Tibial artery (tissue), 4 donors: ENCODE data around the gene TAF1B.

Source experiments
- DNase-seq, 2 donors: peaks; one replicate each; pipeline ENCODE4 v3.0.0-alpha.2; 2019
- H3K27ac ChIP-seq, 2 donors: fragments of 200-600 bp; sonication (generic) in 1 of 2; 1 replicate in 1 of 2; 2 replicates in 1 of 2; pipeline ENCODE4 v1.5.1; 2018 to 2019; ENCODE audit warnings: mild to moderate bottlenecking in 1 of 2
- H3K27me3 ChIP-seq, 2 donors: fragments of 200-600 bp; sonication (generic) in 1 of 2; one replicate each; pipeline versions ENCODE4 v1.5.1 to v1.6.0; 2016 to 2019
- H3K36me3 ChIP-seq, 3 donors: fragments of 200-600 bp; sonication (generic) in 2 of 3; one replicate each; pipeline ENCODE4 v1.5.1; 2016 to 2019; ENCODE audit warnings: mild to moderate bottlenecking in 2 of 3
- H3K4me1 ChIP-seq, 4 donors: fragments of 200-600 bp; sonication (generic) in 2 of 4; 1 replicate in 3 of 4; 2 replicates in 1 of 4; pipeline ENCODE4 v1.5.1; 2016 to 2019
- H3K4me3 ChIP-seq, 2 donors: fragments of 200-600 bp; sonication (generic) in 1 of 2; 1 replicate in 1 of 2; 2 replicates in 1 of 2; pipeline ENCODE4 v1.5.1; 2018 to 2019; ENCODE audit warnings: mild to moderate bottlenecking in 2 of 2
- H3K9me3 ChIP-seq, 3 donors: fragments of 200-600 bp; sonication (generic) in 1 of 3; one replicate each; pipeline ENCODE4 v1.5.1; 2016 to 2019
- intact Hi-C: fragments of 100-400 bp; cut with DNase I; formaldehyde crosslinking; loops from one replicate; pipeline ENCODE4 v1.15.0; 2023; ENCODE audit warnings: low total_unique reads
- TF ChIP-seq, protein P1 (sequence below), 2 experiments: fragments of 200-600 bp in 1 of 2; fragments of 450-650 bp in 1 of 2; IDR thresholded peaks; one replicate each; pipeline ENCODE4 v1.5.1; 2017 to 2019; ENCODE audit warnings: antibody characterized with exemption in 2 of 2, mild to moderate bottlenecking in 1 of 2, moderate library complexity in 1 of 2

The TAF1B gene

DNA sequence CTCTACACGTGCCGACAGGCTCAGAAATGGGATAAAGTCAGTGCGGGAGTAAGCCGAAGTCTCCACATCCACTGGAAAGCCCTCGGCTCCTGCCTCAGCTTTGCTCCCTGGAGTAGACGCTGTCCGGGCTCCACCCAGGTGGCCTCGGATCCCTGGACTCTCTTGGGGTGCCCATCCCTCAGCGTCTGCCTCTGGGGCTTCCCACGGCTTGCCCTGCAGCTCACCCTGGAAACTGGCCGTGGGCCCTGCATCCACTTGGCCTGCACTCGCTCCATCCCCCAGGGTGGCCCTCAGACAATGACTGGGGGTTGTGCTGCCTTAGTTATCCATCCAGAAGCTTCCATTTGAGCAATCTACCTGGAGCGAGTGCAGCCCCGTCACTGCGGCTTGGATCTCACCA is 36.2 kb upstream of the TAF1B start:
- Histone ChIP-seq H3K27ac (no peak overlapping the region), H3K36me3 (no peaks in the 10 kb centered on the region), H3K9me3 (no peaks in the 10 kb centered on the region), H3K27me3 (peaks cover 0 to 9% of the 10 kb centered on the region in 2 donors), H3K4me1 (peaks cover 0 to 15% (median 0%) of the 10 kb centered on the region in 4 donors), H3K4me3 (no peak overlapping the region)
- no peak for DNase-seq
- intact Hi-C loops: loop anchor here (10.0 kb wide), 1 partner anchor 628 kb away; no protein-coding TSS in a partner anchor
- TF ChIP-seq, protein P1, sequence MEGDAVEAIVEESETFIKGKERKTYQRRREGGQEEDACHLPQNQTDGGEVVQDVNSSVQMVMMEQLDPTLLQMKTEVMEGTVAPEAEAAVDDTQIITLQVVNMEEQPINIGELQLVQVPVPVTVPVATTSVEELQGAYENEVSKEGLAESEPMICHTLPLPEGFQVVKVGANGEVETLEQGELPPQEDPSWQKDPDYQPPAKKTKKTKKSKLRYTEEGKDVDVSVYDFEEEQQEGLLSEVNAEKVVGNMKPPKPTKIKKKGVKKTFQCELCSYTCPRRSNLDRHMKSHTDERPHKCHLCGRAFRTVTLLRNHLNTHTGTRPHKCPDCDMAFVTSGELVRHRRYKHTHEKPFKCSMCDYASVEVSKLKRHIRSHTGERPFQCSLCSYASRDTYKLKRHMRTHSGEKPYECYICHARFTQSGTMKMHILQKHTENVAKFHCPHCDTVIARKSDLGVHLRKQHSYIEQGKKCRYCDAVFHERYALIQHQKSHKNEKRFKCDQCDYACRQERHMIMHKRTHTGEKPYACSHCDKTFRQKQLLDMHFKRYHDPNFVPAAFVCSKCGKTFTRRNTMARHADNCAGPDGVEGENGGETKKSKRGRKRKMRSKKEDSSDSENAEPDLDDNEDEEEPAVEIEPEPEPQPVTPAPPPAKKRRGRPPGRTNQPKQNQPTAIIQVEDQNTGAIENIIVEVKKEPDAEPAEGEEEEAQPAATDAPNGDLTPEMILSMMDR (IDR thresholded peaks at IDR 0.05): no peak

DNA sequence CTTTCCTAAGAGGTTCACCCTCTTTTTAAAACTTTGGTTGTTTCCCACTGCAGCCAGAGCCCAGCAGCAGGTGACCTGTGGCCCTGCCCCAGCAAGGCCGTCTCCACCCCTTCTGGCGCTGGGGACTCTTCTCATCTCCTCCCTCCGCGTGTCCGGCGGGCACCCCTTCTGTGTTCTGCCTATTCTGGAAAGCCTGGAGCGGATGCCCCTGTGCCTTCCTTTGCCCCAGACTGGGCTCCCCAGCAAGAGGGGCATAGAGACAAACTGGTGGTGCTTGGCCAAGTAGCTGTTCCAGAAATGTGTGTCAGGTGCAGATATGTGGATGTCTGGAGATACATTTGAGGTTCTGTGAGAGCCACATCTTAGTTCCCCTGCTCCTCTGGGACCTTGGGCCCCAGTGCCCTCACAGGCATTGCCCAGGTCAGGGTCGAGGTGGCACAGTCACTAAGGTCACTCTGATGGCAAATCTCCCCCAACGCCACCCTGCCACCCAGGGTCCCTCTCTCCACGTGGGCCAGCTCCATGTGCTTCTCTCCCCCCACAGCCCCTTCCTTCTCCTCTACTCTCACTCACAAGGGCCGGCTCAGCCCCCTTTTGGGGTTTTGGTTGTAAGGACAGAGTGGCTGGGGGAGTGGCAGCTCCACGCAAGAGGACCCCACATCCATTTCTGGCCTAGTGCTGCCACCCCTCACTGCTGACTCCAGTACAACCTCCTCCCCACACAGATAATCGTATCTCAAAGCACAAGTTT is 35.5 kb upstream of the TAF1B start:
- TF ChIP-seq, protein P1 (IDR thresholded peaks at IDR 0.05): no peak
- peaks cover 0 to 9% of the 10 kb centered on the region in 2 donors for H3K27me3 ChIP-seq
- H3K36me3 ChIP-seq: no peaks in the 10 kb centered on the region
- H3K27ac ChIP-seq: no peak overlapping the region
- peaks cover 0 to 13% (median 0%) of the 10 kb centered on the region in 4 donors for H3K4me1 ChIP-seq
- H3K9me3 ChIP-seq: no peaks in the 10 kb centered on the region
- intact Hi-C loops: loop anchor here (10.0 kb wide), 1 partner anchor 627 kb away; no protein-coding TSS in a partner anchor
- H3K4me3 ChIP-seq: no peak overlapping the region
- DNase-seq: no peak

DNA sequence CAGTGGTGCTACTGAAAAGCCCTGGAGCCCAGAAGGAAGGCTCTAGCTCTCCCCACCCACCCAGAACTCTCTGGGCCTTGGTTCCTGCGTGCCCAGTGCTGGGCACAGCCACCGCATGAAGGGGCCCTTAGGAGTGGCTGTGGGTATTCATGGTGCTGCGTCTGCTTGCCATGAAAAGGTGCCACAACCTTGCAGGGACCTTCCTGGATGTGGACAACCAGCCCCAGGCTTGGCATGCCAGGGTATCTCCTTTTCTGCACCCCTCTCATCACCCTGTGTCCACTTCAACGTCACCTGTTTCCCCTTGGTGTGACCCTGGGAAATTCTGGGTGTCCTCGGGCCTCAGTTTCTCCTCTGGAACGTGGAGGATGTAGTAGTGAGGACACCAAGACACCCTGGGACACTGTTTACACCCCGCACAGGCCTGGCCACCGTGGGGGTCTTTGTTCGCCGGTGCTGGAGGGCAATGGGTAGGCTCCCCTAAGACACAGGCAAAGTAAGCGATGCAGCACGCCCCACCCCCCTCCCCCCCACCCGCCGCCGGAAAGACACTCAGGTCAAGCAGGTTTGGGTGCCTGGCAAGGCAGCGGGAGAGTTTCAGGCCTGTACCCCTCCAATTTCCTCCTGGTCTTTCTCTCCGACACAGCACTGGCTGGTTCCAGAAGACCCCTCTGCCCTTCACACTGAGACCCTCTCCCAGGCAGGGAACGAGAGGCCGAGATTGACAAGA is 34.8 kb upstream of the TAF1B start:
- intact Hi-C loops: loop anchor here (10.0 kb wide), 1 partner anchor 626 kb away; no protein-coding TSS in a partner anchor
- TF ChIP-seq, protein P1 (IDR thresholded peaks at IDR 0.05): no peak
- H3K4me1 ChIP-seq: peaks cover 0 to 15% (median 5%) of the 10 kb centered on the region in 4 donors
- H3K27me3 ChIP-seq: peaks cover 0 to 9% of the 10 kb centered on the region in 2 donors
- H3K9me3 ChIP-seq: no peaks in the 10 kb centered on the region
- no peaks in the 10 kb centered on the region for H3K36me3 ChIP-seq
- no peak overlapping the region for H3K27ac ChIP-seq
- DNase-seq: no peak
- no peak overlapping the region for H3K4me3 ChIP-seq

DNA sequence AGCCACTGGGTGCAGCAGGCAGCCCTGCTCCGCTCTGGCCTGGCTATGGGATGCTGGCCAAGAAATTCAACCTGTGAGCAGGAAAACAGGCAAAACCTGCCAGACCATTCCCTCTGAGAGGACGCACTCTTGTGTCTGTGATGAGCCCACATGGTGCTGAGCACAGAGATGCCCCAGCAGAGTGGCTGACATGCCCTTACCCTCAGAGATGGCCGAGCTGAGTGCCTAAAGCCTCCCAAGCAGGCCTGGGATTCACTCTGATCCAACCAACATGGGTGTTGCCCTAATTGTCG is 34.3 kb upstream of the TAF1B start:
- intact Hi-C loops: loop anchor here (10.0 kb wide), 1 partner anchor 626 kb away; no protein-coding TSS in a partner anchor
- TF ChIP-seq, protein P1 (IDR thresholded peaks at IDR 0.05): no peak
- no peak overlapping the region for H3K4me3 ChIP-seq

DNA sequence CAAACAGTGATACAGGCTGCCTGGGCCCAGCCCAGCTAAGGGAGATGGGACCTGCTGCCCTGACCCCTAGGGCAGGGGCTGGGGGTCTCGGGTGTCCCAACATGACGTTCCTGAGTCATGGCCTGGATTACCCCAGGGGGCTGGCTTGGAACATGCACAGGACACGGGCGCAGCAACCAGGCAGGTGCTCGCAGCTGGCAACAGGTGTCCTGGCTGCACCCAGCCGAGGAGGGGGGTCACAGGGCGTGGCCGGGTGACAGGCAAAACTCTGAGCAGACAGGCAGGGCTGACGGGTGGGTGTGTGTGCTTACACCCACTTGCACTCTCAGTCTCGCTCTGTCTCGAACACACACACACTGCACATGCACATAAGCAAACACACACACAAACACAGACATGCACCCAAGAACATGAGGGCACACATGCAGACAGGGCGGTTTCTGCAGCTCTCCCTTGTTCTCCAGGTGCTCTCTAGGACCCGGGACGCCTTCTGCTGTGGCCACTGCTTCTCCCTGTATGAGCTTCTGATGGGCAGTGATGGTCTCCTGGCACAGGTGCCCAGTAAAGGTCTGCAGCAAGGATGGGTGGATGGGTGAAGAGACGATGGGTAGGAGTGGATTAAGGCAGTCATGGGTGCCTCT is 33.7 kb upstream of the TAF1B start:
- DNase-seq: no peak

More for the DNA sequence above, 34.3 kb upstream of the TAF1B start:
- H3K36me3 ChIP-seq: no peaks in the 10 kb centered on the region
- H3K9me3 ChIP-seq: no peaks in the 10 kb centered on the region
- H3K27me3 ChIP-seq: peaks cover 0 to 9% of the 10 kb centered on the region in 2 donors
- peaks cover 0 to 20% (median 10%) of the 10 kb centered on the region in 4 donors for H3K4me1 ChIP-seq
- no peak for DNase-seq
- H3K27ac ChIP-seq: no peak overlapping the region

More for the DNA sequence above, 33.7 kb upstream of the TAF1B start:
- intact Hi-C loops: loop anchor here (5.0 to 10.0 kb wide), 4 partner anchors 135 to 1135 kb away; no protein-coding TSS in a partner anchor
- TF ChIP-seq, protein P1 (IDR thresholded peaks at IDR 0.05): no peak
- Histone ChIP-seq H3K4me3 (no peak overlapping the region), H3K27me3 (peaks cover 0 to 9% of the 10 kb centered on the region in 2 donors), H3K9me3 (no peaks in the 10 kb centered on the region), H3K4me1 (peaks cover 0 to 25% (median 12%) of the 10 kb centered on the region in 4 donors), H3K27ac (no peak overlapping the region), H3K36me3 (no peaks in the 10 kb centered on the region)
